ENCODE measurements around the gene LDLRAD4.
A peak's percentile ranks its signal among the peaks of the same experiment; 100 is the strongest.
"Not testable (repeated sequence)": the region's sequence is repeated elsewhere in the genome, so short reads cannot be mapped to it uniquely, and the experiment has no call there.

LDLRAD4 gene

DNA sequence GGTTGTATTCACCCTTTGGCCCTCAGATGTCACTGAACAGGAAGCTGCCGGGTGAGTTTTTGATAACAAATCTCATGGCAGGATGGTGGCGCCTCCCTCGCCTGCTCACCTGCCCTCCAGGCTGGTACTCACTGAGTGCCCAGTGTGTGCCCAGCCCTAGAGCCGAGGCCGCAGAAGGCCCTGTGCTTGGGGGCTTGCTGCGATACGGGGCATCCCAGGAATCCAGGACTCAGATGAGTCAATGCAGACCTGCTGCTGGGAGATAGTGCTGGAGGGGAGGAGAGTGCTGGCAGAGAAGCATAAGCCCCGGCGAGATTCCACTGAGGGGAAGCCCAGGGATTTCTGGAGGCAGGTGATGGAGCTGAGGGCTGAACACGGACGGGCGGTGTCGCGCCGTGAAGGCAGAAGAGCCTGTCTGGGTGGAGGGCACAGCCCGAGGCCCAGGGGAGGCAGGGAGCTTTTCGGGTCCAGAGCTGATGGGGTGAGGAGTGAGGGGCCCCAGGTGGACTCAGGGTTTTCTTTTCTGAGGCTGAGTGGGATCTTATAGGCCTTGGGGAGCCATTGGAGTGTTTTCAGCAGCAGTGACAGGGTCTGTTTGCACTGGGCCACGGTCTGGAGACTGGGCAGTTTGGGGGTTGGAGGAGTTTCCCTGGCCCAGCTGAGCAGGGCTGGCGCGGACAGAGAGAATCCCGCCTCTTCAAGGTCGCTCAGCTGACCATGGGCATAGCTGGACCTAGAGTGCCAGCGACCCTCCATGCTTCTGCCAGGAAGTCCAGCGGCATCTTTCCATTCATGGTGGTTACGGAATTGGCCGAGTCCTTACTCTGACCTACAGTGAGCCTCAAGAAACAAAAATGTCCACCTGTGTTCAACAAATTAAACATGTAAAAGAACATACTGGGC lies 35.5 kb downstream of the LDLRAD4 start:
- no peak for DNase-seq

DNA sequence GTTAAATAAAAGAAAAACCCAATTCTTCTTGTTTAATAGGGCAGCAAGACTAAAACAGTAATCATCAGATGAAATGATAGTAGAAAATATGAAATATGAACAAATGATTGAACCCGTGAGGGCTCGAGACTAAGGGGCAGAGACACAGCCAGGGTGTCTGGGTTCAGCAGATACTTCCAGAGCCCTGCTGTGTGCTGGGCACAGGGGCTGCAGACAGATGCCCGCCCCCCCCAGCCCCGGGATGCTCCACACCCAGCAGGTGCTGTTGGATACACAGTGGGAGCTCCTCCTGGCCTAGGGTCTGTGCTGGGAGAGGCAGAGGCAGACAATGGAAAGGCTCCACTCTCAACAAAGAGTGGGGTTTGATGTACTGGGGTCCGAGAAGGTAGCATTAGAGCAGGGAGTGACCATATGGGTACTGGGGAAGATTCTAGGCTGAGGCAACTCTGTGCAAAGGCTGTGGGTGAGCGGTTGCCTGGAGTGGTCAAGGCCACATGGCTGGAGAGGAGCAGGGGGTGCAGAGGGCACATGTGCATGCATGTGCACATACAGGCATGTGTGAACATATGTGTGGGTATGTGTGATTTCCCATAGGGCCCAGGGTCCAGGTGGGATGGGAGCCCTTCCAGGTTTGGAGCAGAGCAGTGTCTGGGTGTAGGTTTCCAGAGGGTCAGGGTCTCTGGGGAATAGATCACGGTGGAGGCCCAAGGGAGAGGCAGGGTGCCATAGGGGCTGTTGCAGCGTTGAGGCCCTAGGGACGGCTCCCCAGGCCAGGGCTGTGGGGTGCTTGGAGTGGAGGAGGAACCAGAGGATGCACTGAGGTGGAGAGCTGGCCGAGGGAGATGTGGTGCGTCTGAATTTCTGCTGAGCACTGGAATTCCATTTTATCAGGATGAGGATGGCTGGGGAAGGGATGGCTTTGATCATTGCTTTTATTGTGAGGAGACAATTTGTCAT lies 36.7 kb downstream of the LDLRAD4 start:
- no peak for DNase-seq

DNA sequence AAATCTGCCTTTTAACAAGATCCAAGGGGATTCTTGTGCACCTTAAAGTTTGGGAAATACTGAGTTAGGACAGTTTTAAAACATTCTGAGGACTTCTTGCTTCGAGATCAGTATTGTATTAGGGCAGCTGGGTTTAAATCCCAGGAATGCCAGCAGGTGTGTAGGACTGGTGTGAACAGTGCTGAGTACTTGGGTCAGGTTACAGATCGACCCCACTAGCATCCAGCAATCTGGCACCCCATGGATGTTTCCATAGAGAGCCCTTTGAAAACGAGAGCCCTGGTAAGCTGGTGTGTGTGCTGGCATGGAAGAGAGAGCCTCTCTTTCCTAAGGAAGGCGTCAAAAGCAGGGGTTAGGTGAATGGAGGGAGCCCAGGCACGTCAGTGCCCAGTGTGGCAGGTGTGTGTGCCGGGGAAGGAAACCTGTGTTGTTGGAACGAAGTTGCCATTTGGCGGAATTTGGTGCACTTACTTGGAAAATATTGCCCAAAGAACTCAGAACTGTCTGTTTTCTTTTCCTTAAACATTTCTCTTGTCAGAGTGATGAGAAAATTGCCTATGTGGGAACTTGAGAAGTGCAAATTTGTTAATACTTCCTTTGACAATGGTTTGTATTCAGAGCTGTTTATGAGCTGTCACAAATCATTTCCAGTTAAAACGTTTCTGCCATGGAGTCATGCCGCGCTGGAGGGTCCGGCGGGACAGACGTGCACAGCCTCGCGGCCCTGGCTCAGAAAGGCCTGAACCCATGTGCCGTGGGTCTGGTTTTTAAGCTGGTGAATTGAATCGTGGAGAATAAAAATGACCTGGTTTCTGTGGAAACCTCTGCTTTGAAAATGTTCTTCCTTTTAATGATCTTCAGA lies 38.1 kb downstream of the LDLRAD4 start:
- DNase-seq: no peak

DNA sequence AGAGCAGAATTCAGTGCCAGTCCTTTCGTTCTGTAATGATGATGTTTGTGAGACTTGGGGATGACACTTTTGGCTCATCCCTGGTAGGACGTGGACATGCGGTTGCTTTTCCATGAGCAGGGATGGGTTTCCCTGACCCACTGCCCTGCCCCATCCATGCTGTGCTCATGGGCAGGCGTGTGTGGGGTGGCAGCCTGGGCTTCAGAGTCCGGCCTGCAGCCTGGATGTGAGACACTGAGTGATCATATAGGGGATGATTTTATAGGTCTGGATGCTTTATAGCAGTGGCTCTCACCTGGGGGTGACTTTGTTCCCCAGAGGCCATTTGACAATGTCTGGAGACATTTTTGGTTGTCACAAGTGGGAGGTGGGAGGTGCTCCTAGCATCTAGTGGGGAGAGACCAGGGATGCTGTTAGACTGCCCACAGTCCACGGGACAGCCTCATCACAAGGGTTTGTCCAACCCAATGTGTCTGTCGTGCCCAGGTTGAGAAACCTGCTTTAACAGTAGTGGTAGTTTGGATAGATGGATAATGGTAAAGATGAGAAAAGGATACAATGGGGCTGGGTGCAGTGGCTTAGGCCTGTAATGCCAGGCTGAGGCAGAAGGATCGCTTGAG lies 38.9 kb downstream of the LDLRAD4 start:
- no peak for DNase-seq

DNA sequence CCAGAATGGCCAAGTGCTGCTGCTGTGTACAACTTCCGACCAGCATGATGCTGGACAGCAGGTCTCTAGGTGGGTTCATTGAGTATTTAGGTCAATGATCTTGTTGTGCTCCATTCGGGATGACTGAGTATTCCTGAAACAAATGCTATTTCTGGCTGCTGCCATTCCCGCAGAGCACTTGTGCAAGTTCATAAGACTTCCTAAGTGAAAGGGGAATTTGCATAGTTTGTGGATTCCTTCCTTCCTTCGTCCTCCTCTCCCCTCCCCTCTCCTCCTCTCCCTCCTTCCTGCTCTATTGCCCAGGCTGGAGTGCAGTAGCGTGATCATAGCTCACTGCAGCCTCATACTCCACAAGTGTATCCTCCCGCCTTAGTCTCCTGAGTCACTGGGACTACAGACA lies 40.4 kb downstream of the LDLRAD4 start:
- DNase-seq: no peak

DNA sequence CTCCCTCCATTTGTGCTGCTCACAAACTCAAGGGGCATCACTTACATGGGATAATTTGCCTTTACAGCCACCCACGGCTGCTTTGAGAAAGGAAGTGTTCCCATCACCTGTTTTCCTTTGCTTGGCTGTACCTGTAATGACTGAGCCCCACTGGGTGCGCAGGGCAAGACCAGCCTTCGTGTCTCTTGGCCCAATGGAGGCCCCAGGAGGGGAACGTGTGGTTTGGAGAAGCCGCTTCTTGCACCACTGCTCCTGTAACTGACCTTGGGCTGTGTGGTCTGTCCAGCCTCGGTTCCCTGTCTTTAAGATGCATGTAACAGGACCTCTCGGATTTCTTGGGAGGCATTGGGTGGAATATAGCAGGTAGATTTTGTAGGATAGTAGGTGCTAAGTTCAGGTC lies 41.1 kb downstream of the LDLRAD4 start:
- DNase-seq: no peak

DNA sequence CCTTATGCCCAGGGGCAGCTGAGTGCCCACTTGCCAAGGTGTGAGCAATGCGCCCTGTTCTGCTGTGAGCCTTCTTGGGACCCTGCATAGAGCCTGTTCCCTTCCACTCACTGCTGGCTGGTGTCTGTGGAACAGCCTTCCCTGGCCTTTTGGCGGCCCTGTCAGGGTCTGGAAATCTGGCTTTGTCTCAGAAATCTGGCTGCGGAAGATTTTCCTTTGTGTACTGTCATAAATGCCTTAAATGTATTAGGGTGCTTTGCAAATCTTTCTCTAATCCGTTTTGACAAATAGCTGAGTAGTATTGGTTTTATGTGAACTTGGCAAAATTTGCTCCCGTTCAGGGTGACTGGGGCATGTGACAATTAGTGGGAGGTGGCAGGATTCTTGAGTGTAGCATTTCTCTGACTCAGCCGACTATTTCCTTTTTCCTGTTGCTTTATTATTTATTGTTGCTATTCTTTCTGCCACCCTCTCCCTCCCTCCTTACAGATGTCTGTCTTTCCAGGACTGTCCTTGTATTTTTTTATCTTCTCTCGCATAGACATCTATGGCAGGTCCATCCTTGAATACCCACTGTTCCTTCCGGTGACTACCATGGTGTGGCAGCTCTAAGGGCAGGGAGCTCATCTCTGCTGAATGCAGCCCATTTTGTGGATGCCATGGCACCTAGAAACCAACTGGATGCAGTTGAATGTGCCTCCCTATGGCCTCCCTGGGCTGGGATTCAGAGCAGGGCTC lies 41.8 kb downstream of the LDLRAD4 start:
- peak in 1 of 2 experiments; percentile 7 for DNase-seq

DNA sequence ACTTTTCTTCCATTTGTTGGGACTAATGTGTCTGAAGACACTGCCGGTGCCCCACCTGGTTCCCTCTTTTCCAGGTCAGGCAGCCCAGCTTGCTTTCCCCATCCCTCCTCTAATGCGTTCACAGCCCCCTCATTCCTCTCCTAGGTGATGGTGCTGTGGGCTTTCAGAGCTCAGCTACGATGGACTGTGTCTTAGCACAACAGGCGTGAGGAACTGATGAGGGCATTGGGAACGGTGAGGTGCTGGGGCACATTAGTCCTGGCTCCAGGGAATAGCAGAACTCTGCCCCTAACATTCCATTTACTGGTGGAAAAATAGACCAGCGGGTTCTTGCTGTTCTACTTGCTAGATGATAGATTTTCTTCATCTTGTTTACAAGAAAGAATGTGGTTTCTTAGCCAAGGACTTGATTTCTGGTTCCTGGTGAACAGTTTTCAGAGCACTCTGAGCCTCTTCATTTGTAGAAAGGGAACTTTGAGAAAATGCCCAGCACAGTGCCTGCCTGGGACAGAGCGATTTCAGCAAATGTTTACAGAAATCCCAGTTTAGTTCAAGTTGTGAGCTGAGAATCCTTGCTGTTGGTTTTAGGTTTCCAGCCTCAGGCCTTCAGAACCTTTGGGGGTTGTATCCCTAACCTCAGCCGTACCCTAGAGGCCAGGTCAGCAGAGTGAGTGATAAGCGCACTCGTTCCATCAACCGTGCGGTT lies 42.5 kb downstream of the LDLRAD4 start:
- no peak for DNase-seq

DNA sequence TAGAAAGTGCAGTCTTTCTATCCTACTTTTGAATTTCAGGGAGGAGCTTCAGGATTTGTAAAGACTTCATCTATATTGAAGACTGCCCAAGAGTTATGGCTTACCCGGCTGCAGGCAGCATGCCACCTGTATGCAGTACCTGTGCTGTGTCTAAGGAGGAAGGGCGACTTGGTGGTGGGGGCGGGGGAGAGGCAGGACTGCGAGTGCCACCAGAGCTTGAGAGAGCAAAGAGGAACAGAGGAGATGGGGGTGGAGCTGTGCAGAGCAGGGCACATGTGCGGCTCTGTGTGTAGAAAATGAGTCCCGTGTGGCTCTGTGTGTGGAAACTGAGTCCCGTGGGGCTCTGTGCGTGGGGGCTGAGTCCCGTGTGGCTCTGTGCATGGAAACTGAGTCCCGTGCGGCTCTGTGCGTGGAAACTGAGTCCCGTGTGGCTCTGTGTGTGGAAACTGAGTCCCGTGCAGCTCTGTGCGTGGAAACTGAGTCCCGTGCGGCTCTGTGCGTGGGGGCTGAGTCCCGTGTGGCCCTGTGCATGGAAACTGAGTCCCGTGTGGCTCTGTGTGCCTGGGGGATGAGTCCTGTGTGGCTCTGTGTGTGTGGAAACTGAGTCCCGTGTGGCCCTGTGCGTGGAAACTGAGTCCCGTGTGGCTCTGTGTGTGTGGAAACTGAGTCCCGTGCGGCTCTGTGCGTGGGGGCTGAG lies 43.2 kb downstream of the LDLRAD4 start:
- DNase-seq: no peak

DNA sequence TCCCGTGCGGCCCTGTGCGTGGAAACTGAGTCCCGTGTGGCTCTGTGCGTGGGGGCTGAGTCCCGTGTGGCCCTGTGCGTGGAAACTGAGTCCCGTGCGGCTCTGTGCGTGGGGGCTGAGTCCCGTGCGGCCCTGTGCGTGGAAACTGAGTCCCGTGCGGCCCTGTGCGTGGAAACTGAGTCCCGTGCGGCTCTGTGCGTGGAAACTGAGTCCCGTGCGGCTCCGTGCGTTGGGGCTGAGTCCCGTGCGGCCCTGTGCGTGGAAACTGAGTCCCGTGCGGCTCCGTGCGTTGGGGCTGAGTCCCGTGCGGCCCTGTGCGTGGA lies 43.8 kb downstream of the LDLRAD4 start:
- not testable (repeated sequence) for DNase-seq

DNA sequence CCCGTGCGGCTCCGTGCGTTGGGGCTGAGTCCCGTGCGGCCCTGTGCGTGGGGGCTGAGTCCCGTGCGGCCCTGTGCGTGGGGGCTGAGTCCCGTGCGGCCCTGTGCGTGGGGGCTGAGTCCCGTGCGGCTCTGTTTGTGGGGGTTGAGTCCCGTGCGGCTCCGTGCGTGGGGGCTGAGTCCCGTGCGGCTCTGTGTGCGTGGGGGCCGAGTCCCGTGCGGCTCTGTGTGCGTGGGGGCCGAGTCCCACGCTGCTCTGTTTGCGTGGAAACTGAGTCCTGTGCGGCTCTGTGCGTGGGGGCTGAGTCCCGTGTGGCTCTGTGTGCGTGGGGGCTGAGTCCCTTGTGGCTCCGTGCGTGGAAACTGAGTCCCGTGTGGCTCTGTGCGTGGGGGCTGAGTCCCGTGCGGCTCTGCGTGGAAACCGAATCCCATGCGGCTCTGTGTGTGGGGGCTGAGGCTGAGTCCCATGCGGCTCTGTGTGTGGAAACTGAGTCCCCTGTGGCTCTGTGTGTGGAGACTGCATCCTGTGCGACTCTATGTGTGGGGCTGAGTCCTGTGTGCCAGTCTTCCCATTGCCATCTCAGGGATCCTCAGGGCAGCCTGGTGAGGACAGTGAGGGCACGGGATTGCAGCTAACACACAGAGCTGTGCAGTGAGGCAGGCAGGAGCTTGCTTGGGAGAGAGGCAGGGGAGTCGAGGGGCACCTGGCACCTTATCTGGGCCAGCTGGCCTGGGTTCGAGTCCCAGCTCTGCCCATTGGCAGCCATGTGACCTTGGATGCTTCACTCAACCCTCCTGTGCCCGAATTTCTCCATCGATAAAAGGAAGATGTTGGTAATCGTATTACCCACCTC lies 44.5 kb downstream of the LDLRAD4 start:
- no peak for DNase-seq

DNA sequence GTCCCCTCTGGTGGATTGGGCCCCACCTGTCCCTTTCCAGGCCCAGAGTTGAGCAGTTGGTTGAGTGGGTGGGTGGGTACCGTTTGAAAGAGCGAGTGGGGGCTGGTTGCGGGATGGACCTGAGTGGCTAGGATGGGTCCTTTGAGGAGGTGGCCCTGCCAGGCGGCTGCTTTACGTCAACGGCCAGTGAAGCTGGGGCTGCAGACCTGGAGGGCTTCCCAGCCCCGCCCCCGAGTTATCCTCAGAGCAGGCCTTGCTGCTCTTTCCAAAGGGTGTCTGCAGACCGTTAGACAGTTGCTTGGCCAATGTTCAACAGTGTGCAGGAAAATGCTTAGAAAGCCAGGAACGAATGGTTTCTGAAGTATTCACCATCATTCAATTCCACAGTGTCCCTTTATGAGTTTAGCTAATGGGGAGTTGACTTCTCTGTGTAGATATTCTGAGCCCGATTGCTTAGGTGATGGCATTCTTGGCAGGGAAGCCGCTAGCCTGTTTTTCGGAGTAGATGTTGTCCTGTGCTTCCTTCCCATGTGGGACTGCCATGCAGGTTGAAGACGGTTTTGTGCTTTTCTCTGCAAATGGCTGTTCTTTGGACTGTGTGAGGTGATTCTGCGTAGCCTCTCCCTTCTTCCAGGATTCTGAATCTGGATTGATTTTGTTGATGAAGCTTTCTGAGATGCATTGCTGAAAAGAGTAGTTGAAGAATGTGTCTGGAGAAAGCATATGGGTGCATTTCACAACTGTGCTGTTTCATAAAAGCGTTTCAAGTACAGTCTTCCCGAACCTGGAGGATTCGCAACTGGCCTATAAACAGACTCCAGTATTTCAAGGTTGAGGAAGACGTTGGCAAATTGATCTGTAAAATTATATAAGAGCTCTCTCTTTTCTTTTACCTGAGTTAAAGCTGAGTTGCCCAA lies 45.8 kb downstream of the LDLRAD4 start:
- DNase-seq: no peak

DNA sequence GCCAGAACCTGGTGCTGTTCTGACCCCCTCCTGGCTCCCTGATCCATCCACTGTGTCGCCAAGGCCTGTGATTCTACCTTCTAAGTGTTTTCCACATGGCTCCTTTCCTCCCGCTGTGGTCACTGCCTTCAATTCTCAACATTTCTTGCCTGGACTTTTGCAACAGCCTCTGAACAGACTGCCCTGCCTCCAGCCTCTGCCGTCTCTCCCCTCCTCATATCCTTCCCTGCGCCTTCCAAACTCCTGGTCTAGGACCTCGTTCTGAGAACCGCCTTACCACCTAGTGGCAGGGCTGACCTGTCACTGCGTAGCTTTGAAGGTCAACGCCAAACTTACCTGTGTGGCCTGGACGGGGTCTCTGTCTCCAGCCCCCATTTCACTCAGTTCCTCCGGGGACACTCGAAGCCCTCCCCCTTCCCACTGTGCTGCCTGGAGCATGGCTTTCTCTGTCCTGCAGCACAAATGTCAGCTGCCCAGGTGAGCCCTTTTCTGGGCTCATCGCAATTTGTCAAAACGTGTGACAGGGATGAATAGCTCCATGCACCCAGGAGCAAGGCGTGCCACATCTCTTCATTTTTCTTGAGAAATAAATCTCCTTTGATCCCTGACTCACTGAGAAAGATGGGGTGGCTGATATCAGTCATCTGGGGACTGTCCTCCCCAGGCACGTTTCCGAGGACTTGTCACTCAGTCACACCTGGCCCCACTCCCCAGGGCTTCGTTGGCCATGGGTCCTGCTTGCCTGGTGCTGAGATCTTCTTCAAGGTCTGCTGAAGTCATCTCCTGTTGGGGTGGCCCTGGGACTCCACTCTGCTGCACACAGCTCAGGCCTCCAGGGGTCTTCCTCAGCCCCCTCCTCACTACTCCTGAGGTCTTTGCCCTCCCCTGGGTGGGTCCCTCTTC lies 46.7 kb downstream of the LDLRAD4 start:
- DNase-seq: no peak

DNA sequence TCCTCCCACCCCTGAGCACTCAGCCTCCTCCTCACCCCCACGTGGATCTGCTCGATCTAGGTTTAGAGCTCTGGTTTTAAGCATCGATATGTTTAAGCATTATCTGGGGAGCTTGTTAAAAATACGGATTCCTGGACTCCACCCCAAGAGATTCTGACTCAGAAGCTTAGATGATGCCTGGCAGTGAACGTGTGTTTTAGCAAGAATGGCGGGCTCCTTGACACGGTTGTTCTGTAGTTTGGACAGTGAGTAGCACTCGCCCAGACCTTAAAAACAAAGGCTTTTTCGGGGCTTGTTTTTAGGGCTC lies 47.3 kb downstream of the LDLRAD4 start:
- no peak for DNase-seq

DNA sequence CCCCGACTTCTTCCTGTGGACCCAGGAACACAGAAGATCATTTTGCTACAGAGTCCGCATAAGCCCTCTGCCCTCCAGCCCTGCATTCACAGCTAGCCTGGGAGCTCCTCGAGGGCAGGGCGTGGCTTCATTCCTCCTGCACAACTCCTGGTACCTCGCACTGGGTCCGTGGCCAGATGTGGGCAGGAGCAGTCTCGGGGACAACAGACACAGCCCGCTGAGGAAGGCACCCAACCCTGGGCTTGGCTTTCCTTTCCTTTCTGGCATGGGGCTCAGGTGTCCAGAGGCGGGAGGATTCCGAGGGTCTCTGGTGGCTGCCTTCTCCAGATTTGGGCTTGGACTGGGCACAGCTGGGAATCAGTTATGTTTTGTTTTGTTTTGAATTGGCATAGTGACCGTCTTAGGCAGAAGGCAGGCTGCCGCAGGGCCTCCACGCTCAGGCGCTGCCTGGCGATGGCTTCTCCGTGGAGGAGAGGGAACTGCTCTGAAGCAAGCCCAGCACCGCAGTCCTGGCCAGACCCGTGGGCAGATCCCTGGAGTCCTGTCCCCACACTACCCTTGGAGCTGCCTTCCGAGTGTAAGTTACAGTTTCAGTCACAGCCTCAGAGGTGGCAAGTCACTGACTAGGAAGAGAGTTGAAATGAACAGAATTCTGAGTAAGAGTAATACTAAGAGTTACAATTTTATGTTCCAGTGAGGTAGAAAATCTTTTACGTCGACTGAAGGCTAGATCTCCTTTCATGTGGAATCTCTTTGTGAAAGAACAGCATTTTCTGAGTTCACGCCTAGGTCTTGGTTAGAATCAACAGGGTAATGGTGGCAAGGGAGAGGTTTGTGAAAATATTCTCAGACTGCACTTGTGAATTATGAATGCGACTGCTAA lies 47.9 kb downstream of the LDLRAD4 start:
- no peak for DNase-seq

DNA sequence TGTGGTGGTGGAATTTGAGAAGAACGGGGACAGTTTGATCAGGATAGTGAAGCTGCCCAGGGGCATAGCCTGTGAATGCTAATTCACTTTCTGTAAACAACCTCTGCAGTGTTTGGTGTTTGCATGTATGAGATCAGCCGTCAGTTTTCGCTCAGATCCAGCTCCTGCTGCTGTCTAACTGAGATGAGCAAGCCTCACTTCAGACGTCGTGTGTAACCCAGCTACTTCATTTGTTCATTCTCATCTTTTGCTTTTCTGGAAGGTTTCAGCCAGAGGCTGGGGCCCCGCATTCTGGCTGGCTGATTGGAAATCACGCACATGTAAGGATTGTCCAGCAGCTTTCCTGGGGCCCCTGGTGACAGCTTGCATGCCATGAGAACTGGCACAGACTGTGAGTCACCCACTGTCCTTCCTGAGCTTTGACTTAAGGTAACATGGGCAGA lies 48.9 kb downstream of the LDLRAD4 start:
- no peak for DNase-seq

Data from Kasumi-1 (cell line).